ENCODE data around the gene KRTAP9-8. TPM values are rescaled to one million over a fixed set of nuclear protein-coding genes. Genes with fewer than 3 reads are reported as not detected.
"Not testable (repeated sequence)": the region's sequence is repeated elsewhere in the genome, so short reads cannot be mapped to it uniquely, and the experiment has no call there.

The KRTAP9-8 gene
- total and polyA plus RNA-seq, 2 of the 8 experiments (the other 6 are each of a cell fraction or from before 2014, with no cell fraction given) = not detected

DNA sequence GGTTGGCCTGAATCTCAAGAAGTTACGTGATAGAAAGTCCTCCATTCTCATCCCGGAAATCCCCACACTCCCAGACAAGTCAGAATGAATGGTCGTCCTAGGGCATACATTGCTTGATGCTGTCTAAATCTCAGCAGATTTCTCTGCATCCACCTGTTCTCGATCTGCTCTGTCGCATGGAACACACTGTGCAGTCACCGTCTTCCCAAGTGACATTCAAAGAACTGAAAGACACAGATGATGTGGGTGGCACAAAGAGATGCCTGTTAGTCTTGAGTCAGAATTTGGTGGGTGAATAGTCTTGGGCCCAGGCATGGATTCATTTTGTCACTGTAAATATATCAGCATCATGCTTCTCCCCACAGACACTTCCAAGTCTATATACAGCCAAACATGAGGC is 6.1 kb upstream of the KRTAP9-8 start (continued):
- TF ChIP-seq HDAC2 (IDR thresholded peaks at IDR 0.05; ENCODE audit: borderline replicate concordance in 1 of 2, low read depth in 2 of 2, low read length in 2 of 2) = no peak

DNA sequence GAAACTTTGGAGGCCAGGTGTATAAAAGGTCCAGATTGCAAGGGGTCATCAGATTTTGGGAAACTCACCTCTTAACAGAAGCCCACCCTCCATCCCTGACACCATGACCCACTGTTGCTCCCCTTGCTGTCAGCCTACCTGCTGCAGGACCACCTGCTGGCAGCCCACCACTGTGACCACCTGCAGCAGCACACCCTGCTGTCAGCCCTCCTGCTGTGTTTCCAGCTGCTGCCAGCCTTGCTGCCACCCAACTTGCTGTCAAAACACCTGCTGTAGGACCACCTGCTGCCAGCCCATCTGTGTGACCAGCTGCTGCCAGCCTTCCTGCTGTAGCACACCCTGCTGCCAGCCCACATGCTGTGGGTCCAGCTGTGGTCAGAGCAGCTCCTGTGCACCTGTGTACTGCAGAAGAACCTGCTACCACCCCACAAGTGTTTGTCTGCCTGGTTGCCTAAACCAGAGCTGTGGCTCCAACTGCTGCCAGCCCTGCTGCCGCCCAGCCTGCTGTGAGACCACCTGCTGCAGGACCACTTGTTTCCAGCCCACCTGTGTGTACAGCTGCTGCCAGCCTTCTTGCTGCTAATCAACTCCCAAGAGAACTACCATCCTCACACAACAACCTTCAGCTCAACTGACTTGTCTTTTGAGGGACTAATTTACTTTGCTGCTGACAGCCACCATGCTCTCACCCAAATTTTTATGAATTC is 5.2 kb upstream of the KRTAP9-8 start, which contains the start of gene KRTAP9-3:
KRTAP9-3 (plus strand) TSS at position 51 of the 707 bp plus-strand sequence; CDS start at position 104, 53 bp downstream.
- H3K4me3 ChIP-seq (ENCODE audit: extremely low read depth in 1 of 4, insufficient read depth in 2 of 4, low read depth in 3 of 4, low read length in 4 of 4); H3K79me2 ChIP-seq (ENCODE audit: control insufficient read depth in 1 of 2, insufficient read depth in 2 of 2, low read length in 2 of 2); H3K14ac ChIP-seq (ENCODE audit: insufficient read length); H3K4me2 ChIP-seq (ENCODE audit: insufficient read depth in 1 of 2, low read depth in 2 of 2, low read length in 2 of 2); H3K27ac ChIP-seq (ENCODE audit: low read depth, low read length); H3K79me1 ChIP-seq (ENCODE audit: low read depth, low read length); H3K9me3 ChIP-seq (ENCODE audit: insufficient read depth in 2 of 2, low read depth in 1 of 2, low read length in 1 of 2); H3K27me3 ChIP-seq (replicated peaks in 1 of 4; ENCODE audit: control insufficient read depth in 3 of 4, extremely low read depth in 1 of 4, insufficient read depth in 3 of 4, low read length in 3 of 4); DNase-seq (ENCODE audit: low read depth in 1 of 2, low spot score in 2 of 2); H2AFZ ChIP-seq (ENCODE audit: low read length); FAIRE-seq; H2AK5ac ChIP-seq (ENCODE audit: low read depth, low read length); H3K56ac ChIP-seq (replicated peaks; ENCODE audit: insufficient read length, low read depth, low read length); H3K18ac ChIP-seq (ENCODE audit: extremely low read depth, low read length); POLR2A ChIA-PET (ENCODE audit: partially characterized antibody); H3K36me3 ChIP-seq (ENCODE audit: control insufficient read depth in 2 of 4, insufficient read depth in 4 of 4, low read length in 3 of 4); CTCF ChIA-PET (ENCODE audit: partially characterized antibody); H3K23ac ChIP-seq (ENCODE audit: insufficient read length); H4K5ac ChIP-seq (ENCODE audit: insufficient read length, low read depth, low read length); H2BK20ac ChIP-seq (ENCODE audit: low read length); H3K4ac ChIP-seq (replicated peaks; ENCODE audit: insufficient read length, low read depth, low read length); H4K20me1 ChIP-seq (replicated peaks in 1 of 2; ENCODE audit: control insufficient read depth in 1 of 2, insufficient read depth in 2 of 2, low read length in 2 of 2); H3K9ac ChIP-seq (replicated peaks in 1 of 4; ENCODE audit: extremely low read depth in 1 of 4, low read depth in 3 of 4, low read length in 3 of 4); H3K4me1 ChIP-seq (replicated peaks in 1 of 4; ENCODE audit: control insufficient read depth in 3 of 4, insufficient read depth in 4 of 4, low read length in 3 of 4); H4K91ac ChIP-seq (replicated peaks; ENCODE audit: insufficient read length, low read length); H2BK120ac ChIP-seq (replicated peaks; ENCODE audit: low read depth, low read length); H2BK12ac ChIP-seq (ENCODE audit: low read depth, low read length); H2BK5ac ChIP-seq (ENCODE audit: low read depth, low read length); H4K8ac ChIP-seq (ENCODE audit: extremely low read depth, insufficient read depth, low read length); H3K23me2 ChIP-seq (ENCODE audit: low read depth, low read length): not testable (repeated sequence)
- 0 out of 2 replicates have a peak within 1 kb of the TSS, but pooled peaks have one; percentile 12 for H2BK15ac ChIP-seq (ENCODE audit: low read length)
- 75% methylated on average over 1 of the region's 1 CpG; no CpG with 5 or more reads in 1 of the 2 experiments for WGBS, 2 experiments (ENCODE audit: extremely low coverage in 1 of 2, insufficient coverage in 1 of 2, insufficient read length in 1 of 2, insufficient replicate concordance in 2 of 2, low coverage in 1 of 2, low lambda C conversion rate in 2 of 2, missing lambda C conversion rate in 1 of 2)

Measured in H1 (cell line).